GM12878 (cell line): ENCODE measurements around the gene RPLP2. TPM values are rescaled to one million over a fixed set of nuclear protein-coding genes. Genes with fewer than 3 reads are reported as not detected.

ENCODE experiments used
- ATF7 ChIP-seq: fragments of 450-650 bp; IDR thresholded peaks from 2 replicates; pipeline ENCODE4 v1.6.1; 2016; ENCODE audit warnings: low read depth, mild to moderate bottlenecking
- BCL11A ChIP-seq: IDR thresholded peaks from 2 replicates; pipeline ENCODE4 v1.6.1; 2011; ENCODE audit warnings: low read depth, low read length
- CREM ChIP-seq: IDR thresholded peaks from 2 replicates; pipeline ENCODE4 v1.6.1; 2014; ENCODE audit warnings: antibody characterized with exemption, low read depth
- EP300 ChIP-seq, 2 experiments: fragments of 150-350 bp in 1 of 2; IDR thresholded peaks; 2 replicates each; pipeline ENCODE4 v1.6.1; 2011 to 2012; ENCODE audit warnings: low read depth in 2 of 2, low read length in 2 of 2, borderline replicate concordance in 1 of 2, improper control_type of control experiment in 1 of 2, inconsistent platforms in 1 of 2; ENCODE audit not compliant: control insufficient read depth in 1 of 2
- ETV6 ChIP-seq, 2 experiments: fragments of 450-650 bp in 1 of 2; IDR thresholded peaks in 1 of 2; conservative IDR thresholded peaks in 1 of 2; 2 replicates each; pipeline ENCODE4 v1.6.1; 2014; ENCODE audit warnings: antibody characterized with exemption in 1 of 2, borderline replicate concordance in 1 of 2, low read depth in 1 of 2, mild to moderate bottlenecking in 1 of 2, moderate library complexity in 1 of 2
- FOS ChIP-seq: IDR thresholded peaks from 3 replicates; pipeline ENCODE4 v1.6.1; 2011; ENCODE audit warnings: borderline replicate concordance; ENCODE audit not compliant: insufficient read length; ENCODE audit errors: extremely low read depth
- FOXM1 ChIP-seq: IDR thresholded peaks from 2 replicates; pipeline ENCODE4 v1.6.1; 2012; ENCODE audit warnings: low read depth, mild to moderate bottlenecking, inconsistent platforms, low read length, moderate library complexity
- GATAD2B ChIP-seq: fragments of 450-650 bp; conservative IDR thresholded peaks from 2 replicates; pipeline ENCODE4 v1.6.1; 2017; ENCODE audit warnings: low read depth, mild to moderate bottlenecking, moderate library complexity
- HDAC2 ChIP-seq: fragments of 200-600 bp; sonication (generic); IDR thresholded peaks from 2 replicates; pipeline ENCODE4 v1.6.1; 2017
- KDM1A ChIP-seq: fragments of 200-600 bp; sonication (generic); IDR thresholded peaks from 2 replicates; pipeline ENCODE4 v1.6.1; 2016; ENCODE audit warnings: borderline replicate concordance
- MYB ChIP-seq: fragments of 150-350 bp; IDR thresholded peaks from 2 replicates; pipeline ENCODE4 v1.6.1; 2014; ENCODE audit warnings: mild to moderate bottlenecking, low read depth, low read length, borderline replicate concordance
- MYC ChIP-seq: IDR thresholded peaks from 2 replicates; pipeline ENCODE4 v1.6.1; 2011; ENCODE audit warnings: mild to moderate bottlenecking, low read length, moderate library complexity, inconsistent platforms; ENCODE audit not compliant: insufficient read depth, insufficient replicate concordance, insufficient read length, severe bottlenecking
- NRF1 ChIP-seq: conservative IDR thresholded peaks from 2 replicates; pipeline ENCODE4 v1.6.1; 2011; ENCODE audit warnings: mild to moderate bottlenecking, low read depth, low read length, improper control_type of control experiment
- PML ChIP-seq: IDR thresholded peaks from 2 replicates; pipeline ENCODE4 v1.6.1; 2012; ENCODE audit warnings: low read length, inconsistent platforms
- POLR2AphosphoS2 ChIP-seq: IDR thresholded peaks from 2 replicates; pipeline ENCODE4 v1.6.1; 2011; ENCODE audit warnings: low read depth, mild to moderate bottlenecking, low read length, improper control_type of control experiment, moderate library complexity
- RBBP5 ChIP-seq: fragments of 200-600 bp; sonication (generic); conservative IDR thresholded peaks from 2 replicates; pipeline ENCODE4 v1.6.1; 2016
- SP1 ChIP-seq: IDR thresholded peaks from one replicate; pipeline ENCODE4 v1.6.1; 2011; ENCODE audit warnings: low read depth, low read length
- STAT3 ChIP-seq: IDR thresholded peaks from 2 replicates; pipeline ENCODE4 v1.6.1; 2011; ENCODE audit warnings: low read depth, low read length, improper control_type of control experiment
- TARDBP ChIP-seq: IDR thresholded peaks from 2 replicates; pipeline ENCODE4 v1.6.1; 2016; ENCODE audit warnings: borderline replicate concordance
- ZBED1 ChIP-seq: IDR thresholded peaks from 2 replicates; pipeline ENCODE4 v1.6.1; 2016; ENCODE audit warnings: borderline replicate concordance
- polyA plus RNA-seq, 11 experiments: library from polyadenylated mRNA; depleted of rRNA in 4 of 11; unstranded in 6 of 11; stranded (reverse) in 5 of 11; fragments of >200 nt; fragmentation: Nextera tagmentation in 4 of 11; fragmentation: Illumina TruSeq in 1 of 11; extraction: Ambion mirVana in 4 of 11; extraction: Trizol in 1 of 11; gene quantifications; 1 replicate in 1 of 11; 2 replicates in 10 of 11; pipeline versions ENCODE4 v1.2.1 to v1.2.3, GENCODE V29; 2011 to 2016; ENCODE audit warnings: inconsistent platforms in 2 of 11, missing spikeins in 2 of 11, low read depth in 1 of 11
- total RNA-seq, 4 experiments: library from RNA; depleted of rRNA in 3 of 4; stranded (reverse); fragments of >200 nt in 3 of 4; fragmentation: Illumina TruSeq in 1 of 4; extraction: Trizol in 1 of 4; gene quantifications; 2 replicates each; pipeline versions ENCODE4 v1.2.1 to v1.2.3, GENCODE V29; 2013 to 2021
- TF ChIP-seq, protein P1 (sequence below): fragments of 450-650 bp; IDR thresholded peaks from 2 replicates; pipeline ENCODE4 v1.6.1; 2017; ENCODE audit warnings: low read depth, mild to moderate bottlenecking, moderate library complexity
- TF ChIP-seq, protein P2 (sequence below): fragments of 450-650 bp; conservative IDR thresholded peaks from 2 replicates; pipeline ENCODE4 v1.6.1; 2017; ENCODE audit warnings: mild to moderate bottlenecking, moderate library complexity
- TF ChIP-seq, protein P3 (sequence below): IDR thresholded peaks from 2 replicates; pipeline ENCODE4 v1.6.1; 2011; ENCODE audit warnings: borderline replicate concordance, low read depth, mild to moderate bottlenecking, moderate library complexity, mixed read lengths, low read length; ENCODE audit not compliant: insufficient read depth; ENCODE audit errors: extremely low read length

RPLP2 gene
- total and polyA plus RNA-seq, 10 of the 15 experiments (the other 5 are each of a cell fraction or from before 2014, with no cell fraction given) = 488 to 3,558 (median 1,481) TPM

DNA sequence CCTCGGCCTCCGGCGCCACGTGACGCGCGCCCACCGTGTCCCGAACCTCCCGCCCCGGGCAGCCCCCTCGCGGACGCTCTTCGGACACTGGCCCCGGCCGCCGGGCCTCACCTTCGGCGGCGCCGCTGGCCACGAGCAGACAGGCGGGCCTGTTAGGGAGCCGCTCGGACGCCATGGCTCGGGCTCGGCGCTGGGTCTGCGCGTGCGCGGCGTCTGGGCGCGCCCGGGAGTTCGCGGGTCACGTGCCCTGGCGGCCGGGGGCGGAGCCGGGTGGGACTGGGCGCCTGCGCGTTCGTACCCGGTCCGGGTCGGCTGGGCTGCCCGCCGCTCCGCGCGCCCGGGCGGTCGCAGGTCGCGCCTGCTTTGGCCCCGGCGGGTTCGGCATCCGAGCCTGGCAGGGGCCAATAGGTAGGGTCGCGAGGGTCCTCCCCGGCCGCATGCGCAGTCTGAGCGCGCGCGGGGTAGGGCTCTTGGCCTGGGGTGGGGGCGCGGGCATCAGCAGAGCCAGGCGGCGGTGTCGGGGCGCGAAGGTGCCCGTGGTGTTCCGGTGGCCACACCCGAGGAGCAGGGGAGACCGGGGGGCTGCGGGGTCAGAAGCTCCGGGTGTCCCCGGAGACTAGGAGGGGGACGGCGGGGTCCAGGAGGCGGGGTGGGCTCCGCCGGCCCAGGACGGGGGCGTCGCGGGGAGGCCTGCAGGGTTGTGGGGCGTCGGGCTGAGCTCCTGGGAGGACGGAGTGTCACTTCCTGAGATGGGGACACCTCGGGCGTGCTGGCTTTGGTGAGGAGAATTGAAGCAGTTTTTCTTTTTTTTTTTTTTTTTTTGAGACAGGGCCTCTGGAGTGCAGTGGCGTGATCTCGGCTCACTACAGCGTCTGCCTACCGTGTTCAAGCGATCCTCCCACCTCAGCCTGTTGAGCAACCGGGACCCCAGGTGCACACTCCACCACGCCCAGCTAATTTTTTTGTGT, 32.2 kb upstream of the RPLP2 start, which contains the start of gene GATD1 (continued):
- TF ChIP-seq ZBED1 = no peak
- TF ChIP-seq KDM1A = no peak
- TF ChIP-seq STAT3 = no peak
- TF ChIP-seq NRF1 = peak; percentile 61
- no peak for TF ChIP-seq PML
- no peak for TF ChIP-seq ETV6 (conservative IDR thresholded peaks at IDR 0.05 in 1 of 2, IDR thresholded peaks at IDR 0.05 in 1 of 2; ENCODE audit: borderline replicate concordance in 1 of 2, low read depth in 1 of 2)
- TF ChIP-seq FOXM1 = no peak
- no peak for TF ChIP-seq HDAC2
- TF ChIP-seq GATAD2B = peak; percentile 69
- TF ChIP-seq FOS = no peak
- TF ChIP-seq POLR2AphosphoS2 = no peak; the same call in 1 of the 2 replicates
- TF ChIP-seq MYB = no peak
- TF ChIP-seq, protein P1, sequence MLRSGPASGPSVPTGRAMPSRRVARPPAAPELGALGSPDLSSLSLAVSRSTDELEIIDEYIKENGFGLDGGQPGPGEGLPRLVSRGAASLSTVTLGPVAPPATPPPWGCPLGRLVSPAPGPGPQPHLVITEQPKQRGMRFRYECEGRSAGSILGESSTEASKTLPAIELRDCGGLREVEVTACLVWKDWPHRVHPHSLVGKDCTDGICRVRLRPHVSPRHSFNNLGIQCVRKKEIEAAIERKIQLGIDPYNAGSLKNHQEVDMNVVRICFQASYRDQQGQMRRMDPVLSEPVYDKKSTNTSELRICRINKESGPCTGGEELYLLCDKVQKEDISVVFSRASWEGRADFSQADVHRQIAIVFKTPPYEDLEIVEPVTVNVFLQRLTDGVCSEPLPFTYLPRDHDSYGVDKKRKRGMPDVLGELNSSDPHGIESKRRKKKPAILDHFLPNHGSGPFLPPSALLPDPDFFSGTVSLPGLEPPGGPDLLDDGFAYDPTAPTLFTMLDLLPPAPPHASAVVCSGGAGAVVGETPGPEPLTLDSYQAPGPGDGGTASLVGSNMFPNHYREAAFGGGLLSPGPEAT = no peak
- TF ChIP-seq SP1 = peak; percentile 27
- no peak for TF ChIP-seq EP300 (IDR thresholded peaks at IDR 0.05; ENCODE audit: borderline replicate concordance in 1 of 2, control insufficient read depth in 1 of 2, low read depth in 2 of 2, low read length in 2 of 2)
- TF ChIP-seq MYC = peak; percentile 49
- TF ChIP-seq, protein P2, sequence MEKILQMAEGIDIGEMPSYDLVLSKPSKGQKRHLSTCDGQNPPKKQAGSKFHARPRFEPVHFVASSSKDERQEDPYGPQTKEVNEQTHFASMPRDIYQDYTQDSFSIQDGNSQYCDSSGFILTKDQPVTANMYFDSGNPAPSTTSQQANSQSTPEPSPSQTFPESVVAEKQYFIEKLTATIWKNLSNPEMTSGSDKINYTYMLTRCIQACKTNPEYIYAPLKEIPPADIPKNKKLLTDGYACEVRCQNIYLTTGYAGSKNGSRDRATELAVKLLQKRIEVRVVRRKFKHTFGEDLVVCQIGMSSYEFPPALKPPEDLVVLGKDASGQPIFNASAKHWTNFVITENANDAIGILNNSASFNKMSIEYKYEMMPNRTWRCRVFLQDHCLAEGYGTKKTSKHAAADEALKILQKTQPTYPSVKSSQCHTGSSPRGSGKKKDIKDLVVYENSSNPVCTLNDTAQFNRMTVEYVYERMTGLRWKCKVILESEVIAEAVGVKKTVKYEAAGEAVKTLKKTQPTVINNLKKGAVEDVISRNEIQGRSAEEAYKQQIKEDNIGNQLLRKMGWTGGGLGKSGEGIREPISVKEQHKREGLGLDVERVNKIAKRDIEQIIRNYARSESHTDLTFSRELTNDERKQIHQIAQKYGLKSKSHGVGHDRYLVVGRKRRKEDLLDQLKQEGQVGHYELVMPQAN = peak; percentile 75
- no peak for TF ChIP-seq BCL11A
- TF ChIP-seq ATF7 = no peak
- TF ChIP-seq RBBP5 = no peak
- TF ChIP-seq, protein P3, sequence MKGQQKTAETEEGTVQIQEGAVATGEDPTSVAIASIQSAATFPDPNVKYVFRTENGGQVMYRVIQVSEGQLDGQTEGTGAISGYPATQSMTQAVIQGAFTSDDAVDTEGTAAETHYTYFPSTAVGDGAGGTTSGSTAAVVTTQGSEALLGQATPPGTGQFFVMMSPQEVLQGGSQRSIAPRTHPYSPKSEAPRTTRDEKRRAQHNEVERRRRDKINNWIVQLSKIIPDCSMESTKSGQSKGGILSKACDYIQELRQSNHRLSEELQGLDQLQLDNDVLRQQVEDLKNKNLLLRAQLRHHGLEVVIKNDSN = peak; percentile 98
- TF ChIP-seq CREM = no peak
- TF ChIP-seq TARDBP = no peak
